GM12878 (cell line): ENCODE measurements around the gene SOX9. TPM values are rescaled to one million over a fixed set of nuclear protein-coding genes. Genes with fewer than 3 reads are reported as not detected.

ENCODE experiments used
- BCL11A ChIP-seq: IDR thresholded peaks from 2 replicates; pipeline ENCODE4 v1.6.1; 2011; ENCODE audit warnings: low read depth, low read length
- BHLHE40 ChIP-seq, 2 experiments: fragments of 450-650 bp in 1 of 2; IDR thresholded peaks; 2 replicates each; pipeline ENCODE4 v1.6.1; 2011 to 2017; ENCODE audit warnings: low read depth in 2 of 2, borderline replicate concordance in 1 of 2, improper control_type of control experiment in 1 of 2, low read length in 1 of 2, mild to moderate bottlenecking in 1 of 2
- CHD2 ChIP-seq: IDR thresholded peaks from 2 replicates; pipeline ENCODE4 v1.6.1; 2011; ENCODE audit warnings: low read depth, low read length, improper control_type of control experiment, borderline replicate concordance
- CREB1 ChIP-seq: IDR thresholded peaks from 2 replicates; pipeline ENCODE4 v1.6.1; 2012; ENCODE audit warnings: low read depth, mild to moderate bottlenecking, inconsistent platforms
- DPF2 ChIP-seq: fragments of 450-650 bp; IDR thresholded peaks from 2 replicates; pipeline ENCODE4 v1.6.1; 2017; ENCODE audit warnings: mild to moderate bottlenecking
- E2F4 ChIP-seq: IDR thresholded peaks from 2 replicates; pipeline ENCODE4 v1.6.1; 2012; ENCODE audit warnings: low read depth, low read length, improper control_type of control experiment
- EGR1 ChIP-seq, 2 experiments: IDR thresholded peaks; 1 replicate in 1 of 2; 2 replicates in 1 of 2; pipeline ENCODE4 v1.6.1; 2011 to 2012; ENCODE audit warnings: low read depth in 2 of 2, low read length in 2 of 2, borderline replicate concordance in 1 of 2, mild to moderate bottlenecking in 1 of 2, moderate library complexity in 1 of 2
- ESRRA ChIP-seq: IDR thresholded peaks from 2 replicates; pipeline ENCODE4 v1.6.1; 2012; ENCODE audit warnings: mild to moderate bottlenecking, low read length, improper control_type of control experiment
- FOXK2 ChIP-seq: fragments of 450-650 bp; IDR thresholded peaks from 2 replicates; pipeline ENCODE4 v1.6.1; 2017; ENCODE audit warnings: mild to moderate bottlenecking, moderate library complexity
- GABPA ChIP-seq: IDR thresholded peaks from 2 replicates; pipeline ENCODE4 v1.6.1; 2014; ENCODE audit warnings: antibody characterized with exemption, low read depth, mild to moderate bottlenecking, inconsistent platforms
- KLF5 ChIP-seq: fragments of 450-650 bp; IDR thresholded peaks from 2 replicates; pipeline ENCODE4 v1.6.1; 2014; ENCODE audit warnings: mild to moderate bottlenecking; ENCODE audit not compliant: partially characterized antibody
- NRF1 ChIP-seq: conservative IDR thresholded peaks from 2 replicates; pipeline ENCODE4 v1.6.1; 2011; ENCODE audit warnings: mild to moderate bottlenecking, low read depth, low read length, improper control_type of control experiment
- PML ChIP-seq: IDR thresholded peaks from 2 replicates; pipeline ENCODE4 v1.6.1; 2012; ENCODE audit warnings: low read length, inconsistent platforms
- PRDM15 ChIP-seq: fragments of 450-650 bp; formaldehyde crosslinking; IDR thresholded peaks from 2 replicates; pipeline ENCODE4 v1.4.0; 2020; ENCODE audit warnings: mild to moderate bottlenecking, moderate library complexity
- RAD51 ChIP-seq: fragments of 450-650 bp; IDR thresholded peaks from 2 replicates; pipeline ENCODE4 v1.6.1; 2016; ENCODE audit warnings: moderate library complexity, mild to moderate bottlenecking, inconsistent platforms
- SMAD1 ChIP-seq: fragments of 450-650 bp; IDR thresholded peaks from 2 replicates; pipeline ENCODE4 v1.6.1; 2018; ENCODE audit warnings: mild to moderate bottlenecking, low read depth; ENCODE audit not compliant: partially characterized antibody
- SP1 ChIP-seq: IDR thresholded peaks from one replicate; pipeline ENCODE4 v1.6.1; 2011; ENCODE audit warnings: low read depth, low read length
- ZBED1 ChIP-seq: IDR thresholded peaks from 2 replicates; pipeline ENCODE4 v1.6.1; 2016; ENCODE audit warnings: borderline replicate concordance
- ZNF24 ChIP-seq: fragments of 450-650 bp; IDR thresholded peaks from 2 replicates; pipeline ENCODE4 v1.6.1; 2017; ENCODE audit warnings: antibody characterized with exemption, mild to moderate bottlenecking
- polyA plus RNA-seq, 11 experiments: library from polyadenylated mRNA; depleted of rRNA in 4 of 11; unstranded in 6 of 11; stranded (reverse) in 5 of 11; fragments of >200 nt; fragmentation: Nextera tagmentation in 4 of 11; fragmentation: Illumina TruSeq in 1 of 11; extraction: Ambion mirVana in 4 of 11; extraction: Trizol in 1 of 11; gene quantifications; 1 replicate in 1 of 11; 2 replicates in 10 of 11; pipeline versions ENCODE4 v1.2.1 to v1.2.3, GENCODE V29; 2011 to 2016; ENCODE audit warnings: inconsistent platforms in 2 of 11, missing spikeins in 2 of 11, low read depth in 1 of 11
- total RNA-seq, 4 experiments: library from RNA; depleted of rRNA in 3 of 4; stranded (reverse); fragments of >200 nt in 3 of 4; fragmentation: Illumina TruSeq in 1 of 4; extraction: Trizol in 1 of 4; gene quantifications; 2 replicates each; pipeline versions ENCODE4 v1.2.1 to v1.2.3, GENCODE V29; 2013 to 2021
- TF ChIP-seq, protein P1 (sequence below): IDR thresholded peaks from 2 replicates; pipeline ENCODE4 v1.6.1; 2011; ENCODE audit warnings: low read depth, low read length, improper control_type of control experiment, borderline replicate concordance
- TF ChIP-seq, protein P2 (sequence below): fragments of 450-650 bp; formaldehyde crosslinking; IDR thresholded peaks from 2 replicates; pipeline ENCODE4 v1.5.0; 2022; ENCODE audit warnings: mild to moderate bottlenecking, missing genetic modification characterization

Gene SOX9
- total and polyA plus RNA-seq, 10 of the 15 experiments (the other 5 are each of a cell fraction or from before 2014, with no cell fraction given), result 1.2 to 19.0 (median 5.5) TPM

DNA sequence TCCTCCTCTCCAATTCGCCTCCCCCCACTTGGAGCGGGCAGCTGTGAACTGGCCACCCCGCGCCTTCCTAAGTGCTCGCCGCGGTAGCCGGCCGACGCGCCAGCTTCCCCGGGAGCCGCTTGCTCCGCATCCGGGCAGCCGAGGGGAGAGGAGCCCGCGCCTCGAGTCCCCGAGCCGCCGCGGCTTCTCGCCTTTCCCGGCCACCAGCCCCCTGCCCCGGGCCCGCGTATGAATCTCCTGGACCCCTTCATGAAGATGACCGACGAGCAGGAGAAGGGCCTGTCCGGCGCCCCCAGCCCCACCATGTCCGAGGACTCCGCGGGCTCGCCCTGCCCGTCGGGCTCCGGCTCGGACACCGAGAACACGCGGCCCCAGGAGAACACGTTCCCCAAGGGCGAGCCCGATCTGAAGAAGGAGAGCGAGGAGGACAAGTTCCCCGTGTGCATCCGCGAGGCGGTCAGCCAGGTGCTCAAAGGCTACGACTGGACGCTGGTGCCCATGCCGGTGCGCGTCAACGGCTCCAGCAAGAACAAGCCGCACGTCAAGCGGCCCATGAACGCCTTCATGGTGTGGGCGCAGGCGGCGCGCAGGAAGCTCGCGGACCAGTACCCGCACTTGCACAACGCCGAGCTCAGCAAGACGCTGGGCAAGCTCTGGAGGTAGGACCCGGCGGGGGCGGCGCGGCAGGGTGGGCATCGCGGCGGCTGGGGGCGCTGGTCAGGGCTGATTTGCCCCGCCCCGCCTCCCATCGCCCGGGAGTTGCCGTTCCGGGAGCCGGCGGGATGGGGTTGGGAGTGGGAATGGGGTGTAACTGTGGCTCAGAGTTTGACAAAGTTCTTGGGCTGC is 567 bp downstream of the SOX9 start (continued):
- TF ChIP-seq ZBED1 (0 out of 2 replicates have a peak, but pooled peaks have one; percentile 7), EGR1 (IDR thresholded peaks at IDR 0.05; ENCODE audit: borderline replicate concordance in 1 of 2, low read depth in 2 of 2, low read length in 2 of 2) (no peak), NRF1 (no peak), ZNF24 (no peak), KLF5 (no peak), BHLHE40 (IDR thresholded peaks at IDR 0.05; ENCODE audit: borderline replicate concordance in 1 of 2, low read depth in 2 of 2, low read length in 1 of 2) (no peak), CHD2 (0 out of 2 replicates have a peak, but pooled peaks have one; percentile 10), SMAD1 (no peak), PML (no peak), RAD51 (no peak), BCL11A (no peak), E2F4 (no peak), GABPA (no peak), SP1 (no peak), CREB1 (0 out of 2 replicates have a peak, but pooled peaks have one; percentile 4), ESRRA (no peak), PRDM15 (CRISPR knock-in tag) (no peak), DPF2 (peak; percentile 16), FOXK2 (no peak)
- TF ChIP-seq, protein P1, sequence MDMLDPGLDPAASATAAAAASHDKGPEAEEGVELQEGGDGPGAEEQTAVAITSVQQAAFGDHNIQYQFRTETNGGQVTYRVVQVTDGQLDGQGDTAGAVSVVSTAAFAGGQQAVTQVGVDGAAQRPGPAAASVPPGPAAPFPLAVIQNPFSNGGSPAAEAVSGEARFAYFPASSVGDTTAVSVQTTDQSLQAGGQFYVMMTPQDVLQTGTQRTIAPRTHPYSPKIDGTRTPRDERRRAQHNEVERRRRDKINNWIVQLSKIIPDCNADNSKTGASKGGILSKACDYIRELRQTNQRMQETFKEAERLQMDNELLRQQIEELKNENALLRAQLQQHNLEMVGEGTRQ, result no peak
- TF ChIP-seq, protein P2, sequence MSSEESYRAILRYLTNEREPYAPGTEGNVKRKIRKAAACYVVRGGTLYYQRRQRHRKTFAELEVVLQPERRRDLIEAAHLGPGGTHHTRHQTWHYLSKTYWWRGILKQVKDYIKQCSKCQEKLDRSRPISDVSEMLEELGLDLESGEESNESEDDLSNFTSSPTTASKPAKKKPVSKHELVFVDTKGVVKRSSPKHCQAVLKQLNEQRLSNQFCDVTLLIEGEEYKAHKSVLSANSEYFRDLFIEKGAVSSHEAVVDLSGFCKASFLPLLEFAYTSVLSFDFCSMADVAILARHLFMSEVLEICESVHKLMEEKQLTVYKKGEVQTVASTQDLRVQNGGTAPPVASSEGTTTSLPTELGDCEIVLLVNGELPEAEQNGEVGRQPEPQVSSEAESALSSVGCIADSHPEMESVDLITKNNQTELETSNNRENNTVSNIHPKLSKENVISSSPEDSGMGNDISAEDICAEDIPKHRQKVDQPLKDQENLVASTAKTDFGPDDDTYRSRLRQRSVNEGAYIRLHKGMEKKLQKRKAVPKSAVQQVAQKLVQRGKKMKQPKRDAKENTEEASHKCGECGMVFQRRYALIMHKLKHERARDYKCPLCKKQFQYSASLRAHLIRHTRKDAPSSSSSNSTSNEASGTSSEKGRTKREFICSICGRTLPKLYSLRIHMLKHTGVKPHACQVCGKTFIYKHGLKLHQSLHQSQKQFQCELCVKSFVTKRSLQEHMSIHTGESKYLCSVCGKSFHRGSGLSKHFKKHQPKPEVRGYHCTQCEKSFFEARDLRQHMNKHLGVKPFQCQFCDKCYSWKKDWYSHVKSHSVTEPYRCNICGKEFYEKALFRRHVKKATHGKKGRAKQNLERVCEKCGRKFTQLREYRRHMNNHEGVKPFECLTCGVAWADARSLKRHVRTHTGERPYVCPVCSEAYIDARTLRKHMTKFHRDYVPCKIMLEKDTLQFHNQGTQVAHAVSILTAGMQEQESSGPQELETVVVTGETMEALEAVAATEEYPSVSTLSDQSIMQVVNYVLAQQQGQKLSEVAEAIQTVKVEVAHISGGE (CRISPR knock-in tag), result no peak
